Activated T-helper 2 cell treated with anti-CD3 and anti-CD28 coated beads, Interferon-gamma antibody, Interleukin-2, Interleukin-4, amounts not matched to agents 10 μg/mL and 5 μg/mL and 100 μg/mL, durations not matched to agents 14 hours and 24 hours and 36 hours (primary cell): ENCODE measurements around the gene APOB. TPM values are rescaled to one million over a fixed set of nuclear protein-coding genes. Genes with fewer than 3 reads are reported as not detected.

Experiments used
- DNase-seq: peaks from one replicate; pipeline ENCODE4 v3.0.0; 2021; ENCODE audit warnings: low spot score
- H3K27ac Mint-ChIP-seq: one replicate; pipeline ENCODE4 v1.8.0; 2021; ENCODE audit warnings: mixed read lengths
- H3K27me3 Mint-ChIP-seq: one replicate; pipeline ENCODE4 v1.8.0; 2021; ENCODE audit warnings: low read depth, mixed read lengths
- H3K36me3 Mint-ChIP-seq: one replicate; pipeline ENCODE4 v1.8.0; 2021; ENCODE audit warnings: low read depth, mixed read lengths
- H3K4me1 Mint-ChIP-seq: one replicate; pipeline ENCODE4 v1.8.0; 2021; ENCODE audit warnings: low read depth, mixed read lengths
- H3K4me3 Mint-ChIP-seq: one replicate; pipeline ENCODE4 v1.8.0; 2021; ENCODE audit warnings: low read depth, mild to moderate bottlenecking, moderate library complexity, mixed read lengths
- H3K9me3 Mint-ChIP-seq: one replicate; pipeline ENCODE4 v1.8.0; 2021; ENCODE audit warnings: mixed read lengths
- intact Hi-C: fragments of 100-400 bp; cut with micrococcal nuclease; formaldehyde crosslinking; loops from one replicate; pipeline ENCODE4 v1.15.1; 2023
- total RNA-seq: library from RNA; stranded (reverse); gene quantifications from 2 replicates; pipeline ENCODE4 v1.2.3, GENCODE V29; 2022

APOB gene
- total RNA-seq, 1 donor from 2014 or later: not detected

DNA sequence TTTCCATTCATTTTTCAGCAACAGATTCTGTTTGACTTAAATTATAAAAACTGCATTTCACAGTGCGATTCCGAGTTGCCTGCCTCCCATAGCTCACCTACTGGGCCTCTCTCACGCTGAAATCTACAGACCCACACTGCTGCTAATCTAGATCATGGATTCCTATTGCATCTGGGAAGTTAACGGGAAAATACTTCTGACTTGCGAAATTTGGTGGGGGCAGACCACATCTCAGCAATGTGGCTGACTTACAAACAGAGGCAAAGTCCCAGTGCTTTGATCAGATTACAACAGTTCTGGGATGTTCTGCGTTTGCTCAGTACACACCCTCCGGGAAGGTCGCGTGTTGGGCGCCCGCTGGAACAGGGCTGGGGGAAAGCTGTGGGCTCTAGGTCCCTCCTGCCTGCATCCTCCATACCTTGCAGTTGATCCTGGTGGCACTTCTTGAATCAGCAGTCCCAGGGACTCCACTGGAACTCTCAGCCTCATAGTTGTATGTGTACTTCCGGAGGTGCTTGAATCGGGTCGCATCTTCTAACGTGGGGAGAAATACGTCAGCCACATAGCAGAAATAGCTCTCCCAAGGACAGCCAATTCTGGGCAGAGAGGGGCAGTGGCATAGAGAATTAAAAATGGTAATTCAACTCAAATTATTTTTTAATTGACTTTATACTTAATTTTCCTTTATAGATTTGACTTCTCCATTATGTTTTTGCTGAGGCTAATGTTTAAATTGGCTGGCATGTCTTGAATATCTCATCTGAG is 1.7 kb downstream of the APOB start:
- no peaks in the 10 kb centered on the region for H3K9me3 Mint-ChIP-seq
- no peak overlapping the region for H3K27ac Mint-ChIP-seq
- peaks cover 3% of the 10 kb centered on the region for H3K4me1 Mint-ChIP-seq
- H3K36me3 Mint-ChIP-seq: no peaks in the 10 kb centered on the region
- H3K4me3 Mint-ChIP-seq: no peak overlapping the region
- intact Hi-C loops: no loop called here
- no peak for DNase-seq
- peaks cover 8% of the 10 kb centered on the region for H3K27me3 Mint-ChIP-seq

DNA sequence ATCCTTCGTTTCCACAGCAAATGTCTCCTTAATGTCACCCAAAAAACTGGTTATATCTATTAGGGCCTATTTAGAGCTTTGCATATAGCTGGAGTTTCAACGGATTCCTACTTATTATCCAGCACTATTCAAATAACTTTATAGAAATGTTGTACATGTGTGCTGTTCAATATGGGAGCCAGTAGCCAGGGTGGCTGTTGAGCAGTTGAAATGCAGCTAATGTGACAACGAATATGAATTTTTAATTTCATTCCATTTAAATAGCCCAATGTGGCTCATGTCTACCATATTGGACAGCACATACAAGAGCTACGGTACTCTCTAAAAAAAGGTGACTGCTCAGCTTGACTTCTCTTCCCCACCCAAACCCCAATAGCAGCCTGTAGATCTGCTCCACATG is 2.4 kb downstream of the APOB start:
- no peaks in the 10 kb centered on the region for H3K9me3 Mint-ChIP-seq
- no peak overlapping the region for H3K27ac Mint-ChIP-seq
- H3K4me3 Mint-ChIP-seq: no peak overlapping the region
- peaks cover 3% of the 10 kb centered on the region for H3K4me1 Mint-ChIP-seq
- no peaks in the 10 kb centered on the region for H3K36me3 Mint-ChIP-seq
- intact Hi-C loops: no loop called here
- peaks cover 8% of the 10 kb centered on the region for H3K27me3 Mint-ChIP-seq
- DNase-seq: no peak

DNA sequence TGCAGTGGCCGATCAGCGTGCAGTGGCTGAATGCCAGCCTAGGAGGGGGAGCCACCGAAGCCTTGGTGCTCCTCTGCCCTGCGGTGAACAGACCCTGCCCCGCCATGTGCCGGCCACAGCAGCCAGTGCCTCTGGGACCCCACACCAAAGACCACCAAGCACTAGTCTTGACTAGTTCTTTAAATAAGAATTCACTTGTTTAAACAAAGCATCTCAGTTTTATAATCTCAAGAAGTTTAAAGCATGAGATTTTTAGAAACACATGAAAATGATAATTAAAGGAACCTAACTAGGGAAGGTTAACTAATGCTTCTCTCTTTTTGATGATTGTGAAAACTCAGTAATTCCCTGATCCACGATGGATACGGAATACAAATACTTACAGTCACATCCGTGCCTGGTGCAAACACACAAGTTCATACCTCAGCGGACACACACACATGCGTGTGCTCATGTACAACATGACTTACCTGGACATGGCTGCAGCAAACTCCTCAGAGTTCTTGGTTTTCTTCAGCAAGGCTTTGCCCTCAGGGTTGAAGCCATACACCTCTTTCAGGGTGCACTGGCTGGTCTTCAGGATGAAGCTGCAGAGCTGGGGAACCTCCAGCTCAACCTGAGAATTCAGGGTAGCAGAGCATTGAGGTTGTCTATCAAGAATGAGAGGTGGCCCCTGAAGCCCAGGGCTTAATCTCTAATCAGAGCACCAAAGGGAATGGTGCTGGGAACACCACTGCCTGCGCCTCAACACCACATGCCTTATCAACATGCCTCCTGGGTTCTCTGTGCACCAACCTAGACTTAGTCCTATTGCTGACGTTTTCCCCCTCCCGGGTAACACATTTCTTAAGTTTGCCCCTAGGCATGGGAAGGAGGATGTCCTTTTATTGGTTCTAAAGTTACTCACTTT is 3.1 kb downstream of the APOB start:
- intact Hi-C loops: no loop called here
- no peak for DNase-seq
- Mint-ChIP-seq H3K27ac (no peak overlapping the region), H3K9me3 (no peaks in the 10 kb centered on the region), H3K4me3 (no peak overlapping the region), H3K36me3 (no peaks in the 10 kb centered on the region), H3K27me3 (peaks cover 8% of the 10 kb centered on the region), H3K4me1 (peaks cover 3% of the 10 kb centered on the region)

DNA sequence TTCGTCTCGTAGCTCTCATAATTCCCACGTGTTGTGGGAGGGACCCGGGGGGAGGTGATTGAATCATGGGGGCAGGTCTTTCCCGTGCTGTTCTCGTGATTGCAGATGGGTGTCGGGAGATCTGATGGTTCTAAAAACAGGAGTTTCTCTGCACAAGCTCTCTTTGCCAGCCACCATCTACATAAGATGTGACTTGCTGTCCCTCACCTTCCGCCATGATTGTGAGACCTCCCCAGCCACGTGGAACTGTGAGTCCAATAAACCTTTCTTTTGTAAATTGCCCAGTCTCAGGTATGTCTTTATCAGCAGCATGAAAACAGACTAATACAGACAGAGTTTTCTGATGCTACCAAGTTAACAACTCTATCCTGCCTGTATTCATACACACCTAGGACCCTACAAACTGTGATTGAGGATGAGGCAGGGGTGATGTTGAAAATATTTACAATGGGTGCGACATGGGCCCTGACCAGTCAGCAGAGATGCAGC is 3.9 kb downstream of the APOB start:
- Mint-ChIP-seq H3K9me3 (no peaks in the 10 kb centered on the region), H3K27me3 (peaks cover 8% of the 10 kb centered on the region), H3K27ac (no peak overlapping the region), H3K4me3 (no peak overlapping the region), H3K36me3 (no peaks in the 10 kb centered on the region), H3K4me1 (peaks cover 3% of the 10 kb centered on the region)
- DNase-seq: no peak
- intact Hi-C loops: no loop called here

DNA sequence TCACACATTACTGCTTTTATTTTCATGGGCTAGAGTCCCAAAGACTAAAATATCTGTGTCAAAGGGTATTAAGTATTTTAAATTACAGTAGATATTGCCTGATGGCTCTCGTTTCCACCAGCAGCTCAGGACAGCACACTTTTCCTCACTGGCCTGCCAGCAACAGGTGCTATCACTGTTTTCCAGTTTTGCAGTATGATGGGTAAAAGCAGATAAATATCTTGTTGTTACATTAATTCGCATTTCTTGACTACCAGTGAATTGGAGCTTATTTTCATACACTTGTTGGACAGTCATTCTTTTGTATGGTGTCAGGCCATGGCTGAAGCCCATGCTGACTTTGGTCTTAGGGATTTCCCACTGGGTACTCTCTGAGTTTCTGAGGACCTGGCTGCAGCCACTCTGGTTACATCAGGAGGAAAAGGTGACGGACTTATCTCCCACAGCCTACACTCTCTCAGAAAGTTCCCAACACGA is 4.8 kb downstream of the APOB start:
- H3K36me3 Mint-ChIP-seq: no peaks in the 10 kb centered on the region
- peaks cover 3% of the 10 kb centered on the region for H3K27me3 Mint-ChIP-seq

DNA sequence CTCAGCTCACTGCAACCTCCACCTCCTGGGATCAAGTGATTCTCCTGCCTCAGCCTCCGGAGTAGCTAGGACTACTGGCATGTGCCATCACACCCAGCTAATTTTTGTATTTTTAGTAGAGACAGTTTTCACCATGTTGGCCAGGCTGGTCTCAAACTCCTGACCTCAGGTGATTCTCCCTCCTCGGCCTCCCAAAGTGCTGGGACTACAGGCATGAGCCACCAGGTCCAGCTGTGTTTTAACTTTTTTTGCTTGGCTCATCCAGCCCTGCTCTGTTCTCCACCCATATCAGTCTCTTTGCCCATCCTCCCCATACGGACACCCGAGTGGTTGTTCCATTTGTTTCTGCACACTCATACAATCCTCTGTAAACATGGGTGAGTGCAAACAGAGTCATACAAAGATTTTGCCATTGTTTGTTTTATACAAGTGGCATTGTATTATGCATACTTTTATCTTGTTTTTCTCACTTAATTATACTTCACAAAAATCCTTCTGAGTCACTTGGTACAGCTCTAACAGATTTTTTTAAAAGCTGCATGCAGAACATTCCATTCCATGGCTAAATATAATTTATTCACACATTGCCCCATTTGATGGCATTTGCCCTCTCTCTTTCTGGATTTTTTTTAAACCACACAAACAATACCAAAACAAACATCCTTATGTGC is 5.3 kb downstream of the APOB start:
- intact Hi-C loops: no loop called here
- Mint-ChIP-seq H3K27ac (no peak overlapping the region), H3K4me3 (no peak overlapping the region), H3K36me3 (no peaks in the 10 kb centered on the region), H3K9me3 (no peaks in the 10 kb centered on the region), H3K27me3 (peaks cover 3% of the 10 kb centered on the region), H3K4me1 (peaks cover 3% of the 10 kb centered on the region)
- DNase-seq: no peak

More for the DNA sequence above, 4.8 kb downstream of the APOB start:
- H3K4me1 Mint-ChIP-seq: peaks cover 3% of the 10 kb centered on the region
- intact Hi-C loops: no loop called here
- no peaks in the 10 kb centered on the region for H3K9me3 Mint-ChIP-seq
- DNase-seq: no peak
- H3K4me3 Mint-ChIP-seq: no peak overlapping the region
- no peak overlapping the region for H3K27ac Mint-ChIP-seq

DNA sequence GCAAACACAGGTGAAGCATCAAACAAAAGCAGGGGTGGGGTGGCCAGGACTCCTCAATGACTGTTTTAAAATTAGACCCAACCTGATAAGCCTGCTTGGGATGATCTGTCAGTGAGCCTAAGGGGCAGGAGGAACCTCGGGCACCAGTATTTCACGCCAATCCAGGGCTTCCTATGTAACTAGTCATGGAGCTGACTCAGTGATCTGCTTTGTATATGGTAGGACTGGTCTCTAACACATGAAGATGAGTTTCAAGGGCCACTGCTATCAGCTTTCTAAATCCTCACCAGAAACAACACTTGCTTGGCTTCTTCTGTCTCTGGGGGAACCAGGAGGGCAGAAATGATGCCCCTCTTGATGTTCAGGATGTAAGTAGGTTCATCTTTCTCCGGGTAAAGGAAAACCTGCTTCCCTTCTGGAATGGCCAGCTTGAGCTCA is 6.2 kb downstream of the APOB start:
- Mint-ChIP-seq H3K4me1 (no peaks in the 10 kb centered on the region), H3K36me3 (no peaks in the 10 kb centered on the region), H3K27me3 (no peaks in the 10 kb centered on the region), H3K4me3 (no peak overlapping the region), H3K9me3 (no peaks in the 10 kb centered on the region), H3K27ac (no peak overlapping the region)
- intact Hi-C loops: no loop called here
- DNase-seq: no peak

DNA sequence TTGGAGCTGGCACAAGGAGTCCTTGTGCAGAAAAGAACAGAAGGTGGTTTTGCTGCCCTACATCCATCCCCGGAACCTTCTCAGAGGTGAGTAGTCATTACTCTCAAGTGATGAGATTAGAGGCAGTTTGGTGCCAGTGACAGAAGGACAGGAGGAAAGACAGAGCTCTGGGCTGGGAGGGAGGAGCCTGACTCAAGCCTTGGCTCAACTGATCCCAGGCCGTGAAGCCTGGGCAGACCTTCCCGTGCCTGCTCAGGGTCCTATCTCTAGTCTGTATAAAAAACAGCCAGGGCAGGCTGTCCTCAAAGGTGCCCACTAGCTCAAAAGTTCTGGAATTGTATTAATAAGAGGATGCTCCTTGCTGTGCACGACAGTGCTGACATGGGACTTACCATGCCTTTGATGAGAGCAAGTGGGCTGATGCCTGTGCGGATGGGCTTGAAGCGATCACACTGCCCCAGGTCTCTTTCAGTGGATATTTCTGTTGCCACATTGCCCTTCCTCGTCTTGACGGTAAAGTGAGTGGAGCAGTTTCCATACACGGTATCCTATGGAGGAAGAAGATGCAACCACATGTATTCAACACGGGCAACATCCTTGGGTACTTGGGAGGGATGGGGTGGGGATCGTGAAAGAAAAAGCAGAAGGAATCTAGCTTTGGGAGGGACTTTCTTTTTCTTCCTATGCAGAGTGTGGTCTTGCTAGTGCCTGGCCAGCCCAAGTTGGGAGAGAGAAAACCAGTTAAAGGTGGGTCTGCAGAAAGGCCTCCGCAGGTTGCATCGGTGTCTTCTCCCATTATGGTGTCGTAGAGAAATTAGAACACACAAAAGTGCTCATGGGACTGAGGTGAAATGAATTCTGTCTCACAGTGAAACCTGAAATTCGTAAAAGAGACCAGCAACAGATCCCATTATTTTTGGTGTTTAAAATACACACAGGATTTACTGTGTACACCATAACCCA is 6.9 kb downstream of the APOB start:
- Mint-ChIP-seq H3K4me1 (no peaks in the 10 kb centered on the region), H3K9me3 (no peaks in the 10 kb centered on the region), H3K27ac (no peak overlapping the region), H3K4me3 (no peak overlapping the region), H3K27me3 (no peaks in the 10 kb centered on the region), H3K36me3 (no peaks in the 10 kb centered on the region)
- no peak for DNase-seq
- intact Hi-C loops: no loop called here

DNA sequence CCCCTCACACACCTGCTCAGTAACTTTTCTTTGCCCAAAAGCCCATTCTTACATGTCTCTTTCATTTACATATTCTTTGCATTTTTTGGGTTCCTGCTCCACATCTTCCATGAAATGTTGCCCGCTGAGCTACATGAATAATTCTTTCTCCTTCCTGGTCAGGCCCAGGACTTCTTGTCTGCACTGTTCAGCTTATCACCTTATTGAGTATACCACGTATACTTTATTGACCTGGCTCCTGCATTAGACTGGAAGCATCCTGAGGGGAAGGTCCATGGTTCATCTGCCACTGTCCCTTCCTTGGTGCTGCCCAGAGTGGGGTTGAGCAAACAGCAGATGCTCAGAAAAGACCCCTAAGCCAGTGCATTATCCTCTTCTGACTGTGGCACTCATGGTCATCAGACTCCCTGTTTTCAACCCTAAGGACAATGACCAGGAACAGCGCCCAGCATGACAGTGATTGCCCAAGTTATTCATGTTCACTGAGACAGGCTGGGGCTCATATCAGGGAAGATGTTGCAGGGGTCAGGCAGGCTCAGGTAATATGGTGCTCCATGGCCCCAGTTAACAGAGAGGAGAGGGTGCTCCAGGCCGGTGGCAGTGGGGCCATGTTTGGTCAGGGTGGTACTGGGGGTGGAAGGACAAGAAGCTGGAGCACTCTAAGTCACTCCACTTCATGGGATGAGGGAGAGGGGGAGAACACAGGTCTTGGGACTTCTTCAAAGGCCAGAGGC is 7.7 kb downstream of the APOB start:
- no peaks in the 10 kb centered on the region for H3K27me3 Mint-ChIP-seq
- no peaks in the 10 kb centered on the region for H3K4me1 Mint-ChIP-seq
- H3K4me3 Mint-ChIP-seq: no peak overlapping the region
- no peaks in the 10 kb centered on the region for H3K9me3 Mint-ChIP-seq
- DNase-seq: no peak
- intact Hi-C loops: no loop called here
- no peak overlapping the region for H3K27ac Mint-ChIP-seq
- no peaks in the 10 kb centered on the region for H3K36me3 Mint-ChIP-seq

DNA sequence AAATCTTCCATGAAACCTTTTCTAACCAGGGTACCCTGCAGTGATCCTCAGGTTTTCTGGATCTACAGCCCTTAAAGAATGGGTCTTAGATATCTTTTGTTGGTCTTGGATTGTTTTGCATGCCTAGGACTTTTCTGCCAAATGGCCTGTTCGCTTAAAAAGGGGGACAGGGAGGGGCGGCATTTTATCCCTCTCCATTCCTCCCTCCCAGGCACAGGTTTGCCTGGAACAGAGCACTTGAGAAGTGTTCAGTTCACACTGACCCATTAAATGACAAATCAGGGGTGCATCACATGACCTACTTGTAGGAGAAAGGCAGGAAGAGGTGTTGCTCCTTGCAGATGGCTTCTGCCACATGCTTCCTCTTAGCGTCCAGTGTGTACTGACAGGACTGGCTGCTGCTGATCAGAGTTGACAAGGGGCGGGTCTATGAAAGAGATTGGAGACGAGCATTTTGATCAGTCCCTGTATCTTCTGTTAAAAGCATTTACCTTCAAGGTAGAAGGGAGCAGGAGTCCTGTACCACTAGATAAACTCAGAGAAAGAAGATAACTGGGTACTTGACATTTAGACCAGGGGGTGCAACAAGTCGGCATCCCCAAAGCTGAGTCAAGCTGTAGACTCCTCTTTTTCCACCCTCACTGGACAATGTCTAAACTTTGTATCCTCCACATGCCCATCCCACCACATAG is 8.4 kb downstream of the APOB start:
- no peak overlapping the region for H3K4me3 Mint-ChIP-seq
- H3K36me3 Mint-ChIP-seq: no peaks in the 10 kb centered on the region
- no peak overlapping the region for H3K27ac Mint-ChIP-seq
- DNase-seq: no peak
- H3K27me3 Mint-ChIP-seq: no peaks in the 10 kb centered on the region
- intact Hi-C loops: no loop called here
- no peaks in the 10 kb centered on the region for H3K9me3 Mint-ChIP-seq
- no peaks in the 10 kb centered on the region for H3K4me1 Mint-ChIP-seq

DNA sequence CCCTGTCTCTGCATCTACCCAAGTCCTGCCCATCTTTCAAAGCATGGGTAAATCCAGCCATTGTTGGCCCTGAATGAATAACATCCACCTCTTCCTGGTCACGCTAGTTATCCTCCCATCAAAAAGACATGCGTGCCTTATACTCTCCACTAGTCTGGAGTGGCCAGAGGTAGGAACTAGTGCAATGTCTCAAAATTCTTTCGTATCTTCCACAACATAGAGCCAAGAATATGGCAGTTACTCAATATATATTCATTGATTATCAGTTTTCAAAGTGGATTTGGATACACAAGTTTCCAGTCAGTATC is 8.9 kb downstream of the APOB start:
- Mint-ChIP-seq H3K4me1 (no peaks in the 10 kb centered on the region), H3K27me3 (peaks cover 2% of the 10 kb centered on the region), H3K9me3 (no peaks in the 10 kb centered on the region), H3K36me3 (no peaks in the 10 kb centered on the region), H3K27ac (no peak overlapping the region), H3K4me3 (no peak overlapping the region)
- intact Hi-C loops: no loop called here
- no peak for DNase-seq
